ENCODE results near the gene SERBP1.
A peak's percentile ranks its signal among the peaks of the same experiment; 100 is the strongest.
"Not testable (repeated sequence)": the region's sequence is repeated elsewhere in the genome, so short reads cannot be mapped to it uniquely, and the experiment has no call there.

The SERBP1 gene

GRCh38 chr1:67439277-67440029 is 9.3 kb upstream of the SERBP1 start:
- no peak for DNase-seq

GRCh38 chr1:67437961-67438360 is 7.8 kb upstream of the SERBP1 start:
- no peak for DNase-seq

GRCh38 chr1:67436511-67437055 is 6.4 kb upstream of the SERBP1 start:
- no peak for DNase-seq

DNA sequence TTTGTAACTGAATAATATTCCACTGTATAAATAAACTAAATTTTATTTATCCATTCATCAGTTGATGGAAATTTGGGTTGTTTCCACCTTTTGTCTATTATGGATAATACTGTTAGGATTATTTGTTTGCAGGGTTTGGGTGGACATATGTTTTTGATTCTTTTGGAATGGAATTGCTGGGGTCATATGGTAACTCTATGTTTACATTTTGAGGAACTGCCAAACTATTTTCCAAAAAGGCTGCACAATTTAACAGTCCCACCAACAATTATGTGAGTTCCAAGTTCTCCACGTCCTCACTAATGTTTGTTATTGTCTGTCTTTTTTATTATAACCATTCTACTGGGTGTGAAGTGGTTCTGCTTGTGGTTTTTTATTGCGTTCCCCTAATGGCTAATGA is 4.3 kb upstream of the SERBP1 start:
- DNase-seq: no peak

GRCh38 chr1:67433837-67434236 is 3.6 kb upstream of the SERBP1 start:
- DNase-seq: peak in 1 of 2 donors; percentile 76

GRCh38 chr1:67432745-67433144 is 2.5 kb upstream of the SERBP1 start:
- DNase-seq: no peak

DNA sequence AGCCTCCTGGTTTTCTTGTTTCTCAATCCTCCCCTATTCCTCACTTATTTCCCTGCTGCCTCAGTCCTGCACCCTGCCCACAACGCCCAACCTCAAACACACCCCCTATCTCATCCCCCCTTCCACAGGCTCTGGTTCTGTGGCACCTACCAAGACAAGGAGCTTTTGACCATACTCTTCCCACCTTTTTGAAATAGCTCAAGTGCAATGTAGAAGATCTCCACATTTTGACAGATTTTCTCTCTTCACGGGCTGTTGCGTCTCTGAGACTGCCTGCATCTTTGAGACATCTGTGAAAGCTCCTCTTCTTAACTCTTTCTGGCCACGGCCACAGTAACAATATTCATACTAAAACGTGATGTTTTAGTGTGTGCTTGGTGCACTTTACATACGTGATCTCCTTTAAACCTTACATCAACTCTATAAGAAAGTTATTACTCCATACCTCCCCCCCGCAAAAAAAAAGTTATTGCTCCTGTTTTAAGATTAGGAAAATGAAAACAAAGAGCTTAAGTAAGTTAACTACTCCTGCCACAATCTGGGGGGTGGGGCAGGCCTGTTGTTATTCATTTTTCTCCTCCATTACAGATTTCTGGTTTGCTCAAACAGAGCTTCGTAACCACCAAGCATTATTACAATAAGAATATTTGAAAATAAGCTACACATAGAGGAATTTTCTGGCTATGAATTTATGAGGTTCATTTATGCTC is 1.8 kb upstream of the SERBP1 start:
- no peak for DNase-seq

GRCh38 chr1:67431156-67431765 is 1.1 kb upstream of the SERBP1 start:
- no peak for DNase-seq

- DNase-seq: peak in 1 of 2 donors; percentile 13
Measured at GRCh38 chr1:67429528-67430357, 459 bp downstream of the SERBP1 start.

GRCh38 chr1:67429011-67429527 is 1.1 kb downstream of the SERBP1 start:
- DNase-seq: no peak

- DNase-seq: no peak
Measured at GRCh38 chr1:67427947-67428346, 2.3 kb downstream of the SERBP1 start.

DNA sequence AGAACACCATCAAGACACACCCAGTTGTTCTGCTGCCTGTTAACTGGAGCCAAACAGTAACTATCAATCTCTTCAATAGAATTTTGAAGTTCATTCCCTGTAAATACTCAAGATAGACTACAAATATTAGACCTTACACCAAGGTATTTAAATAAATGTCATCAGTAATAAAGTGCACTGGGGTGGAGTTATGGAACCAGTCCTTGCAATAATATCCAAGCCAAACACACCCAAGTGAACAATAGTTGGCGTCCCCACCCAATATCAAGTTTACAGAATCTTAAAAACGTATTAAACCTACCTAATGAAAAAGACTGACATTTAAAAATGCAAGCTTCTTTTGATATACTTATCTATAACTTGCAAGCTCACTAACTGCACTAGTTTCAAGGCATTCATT is 2.7 kb downstream of the SERBP1 start:
- DNase-seq: no peak

DNA sequence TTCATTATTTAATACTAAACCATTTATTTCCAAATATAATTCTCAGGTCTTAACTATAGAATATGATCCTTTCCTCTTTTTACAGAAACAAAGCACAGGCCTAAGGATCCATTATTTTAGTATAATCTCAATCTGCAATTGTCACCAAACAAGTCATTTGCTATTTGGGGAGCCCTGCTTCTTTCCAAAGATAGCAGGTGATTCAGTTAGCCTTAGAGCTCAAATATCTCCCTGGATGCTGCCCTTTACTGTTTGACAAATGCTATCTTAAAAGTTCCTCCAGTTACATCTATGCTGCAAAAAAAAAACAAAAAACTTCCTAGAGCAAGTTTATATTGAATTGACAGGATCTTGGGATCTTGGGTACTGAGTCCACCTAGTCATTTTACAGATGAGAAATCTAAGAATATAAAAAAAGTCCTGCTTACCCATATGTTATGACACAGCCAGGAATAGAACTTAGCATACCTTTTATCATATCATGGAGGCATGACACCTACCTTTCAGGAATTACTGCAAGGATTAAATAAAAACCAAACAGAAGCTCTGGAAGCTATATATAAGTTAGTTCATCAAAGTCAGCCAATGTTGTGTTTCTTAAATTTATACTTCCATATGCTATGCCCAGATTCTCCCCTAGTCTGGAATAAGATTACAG is 9.2 kb downstream of the SERBP1 start:
- DNase-seq: no peak

DNA sequence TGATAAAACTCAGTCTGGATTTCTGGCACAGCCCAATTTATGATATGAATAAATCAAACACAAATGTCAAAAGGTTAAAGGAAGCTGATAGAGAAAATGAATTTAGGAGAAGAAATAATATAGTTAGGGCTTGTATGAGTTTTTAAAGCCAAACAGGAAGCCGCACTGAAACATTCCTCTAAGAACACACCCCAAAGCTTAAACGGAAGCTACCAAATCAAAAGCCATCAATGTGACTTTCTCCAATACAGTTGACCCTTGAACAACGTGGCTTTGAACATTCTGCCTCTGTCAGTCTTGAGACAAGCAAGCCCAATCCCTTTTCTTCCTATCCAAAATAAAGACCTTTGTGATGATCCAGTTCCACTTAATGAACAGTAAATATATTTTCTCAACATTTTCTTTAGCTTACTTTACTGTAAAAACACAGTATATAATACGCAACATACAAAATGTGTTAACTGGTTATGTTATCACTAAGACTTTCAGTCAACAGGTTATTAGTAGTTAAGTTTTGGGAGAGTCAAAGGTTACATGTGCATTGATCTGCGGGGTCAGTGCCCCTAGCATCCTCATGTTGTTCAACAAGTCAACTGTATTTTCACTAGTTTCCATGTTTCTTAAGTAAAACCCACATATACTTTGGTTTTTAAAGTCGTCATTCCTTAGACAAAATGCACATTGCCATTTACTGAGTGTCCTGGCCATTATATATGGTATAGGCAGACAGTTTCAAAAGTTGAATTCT is 11.2 kb downstream of the SERBP1 start:
- no peak for DNase-seq

GRCh38 chr1:67417733-67418132 is 12.5 kb downstream of the SERBP1 start:
- not testable (repeated sequence) for DNase-seq

DNA sequence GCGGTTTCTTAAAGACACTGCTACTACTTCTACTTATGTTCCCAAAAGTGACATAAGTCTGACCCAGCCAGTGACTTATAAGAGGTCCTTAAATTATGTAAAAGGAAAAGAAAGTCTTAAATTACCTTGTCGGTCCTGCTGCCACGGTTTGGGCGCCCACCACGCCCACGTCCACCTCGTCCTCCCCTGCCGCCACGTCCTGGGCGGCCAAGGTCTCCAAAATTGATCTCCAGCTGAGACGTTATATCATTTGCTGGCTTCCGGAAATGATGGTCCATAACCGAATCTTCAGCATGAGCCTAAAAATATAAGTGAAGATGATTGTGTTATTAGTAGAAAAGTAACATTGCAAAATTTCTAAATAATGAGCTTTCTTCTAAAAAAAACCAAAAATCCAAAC is 15.2 kb downstream of the SERBP1 start:
- no peak for DNase-seq

GRCh38 chr1:67414574-67414973 is 15.6 kb downstream of the SERBP1 start:
- no peak for DNase-seq

DNA sequence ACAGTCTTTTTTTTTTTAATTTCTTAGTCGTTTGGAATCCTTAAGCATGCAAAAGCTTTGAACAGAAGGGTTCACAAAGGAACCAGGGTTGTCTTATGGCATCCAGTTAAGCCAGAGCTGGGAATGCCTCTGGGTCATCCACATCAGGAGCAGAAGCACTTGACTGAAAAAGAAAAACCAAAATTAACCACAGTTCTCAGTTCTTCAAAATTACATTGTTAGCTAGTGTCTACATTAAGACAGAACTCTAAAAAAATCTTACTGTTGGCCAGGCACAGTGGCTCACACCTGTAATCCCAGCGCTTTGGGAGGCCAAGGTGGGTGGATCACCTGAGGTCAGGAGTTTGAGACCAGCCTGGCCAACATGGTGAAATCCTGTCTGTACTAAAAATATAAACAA is 17.1 kb downstream of the SERBP1 start:
- not testable (repeated sequence) for DNase-seq

DNA sequence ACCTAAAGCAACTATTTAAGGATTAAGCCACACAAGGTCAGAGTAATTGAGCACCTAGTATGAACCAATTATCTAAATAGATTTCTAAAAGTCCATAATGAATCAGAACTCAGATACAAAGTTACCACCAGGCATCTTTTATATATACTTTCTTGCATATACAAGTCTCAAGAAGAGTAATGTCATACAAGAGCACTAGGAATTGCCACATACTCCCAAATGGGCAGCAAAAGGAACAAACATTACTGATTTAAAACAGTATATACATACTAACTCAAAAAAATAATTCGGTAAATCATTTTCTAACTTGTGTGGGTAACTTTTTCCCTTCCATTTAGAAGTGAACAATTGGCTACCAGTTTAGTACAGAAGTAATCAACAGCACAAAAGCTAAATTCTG is 22.1 kb downstream of the SERBP1 start:
- no peak for DNase-seq

- DNase-seq: no peak
Measured at GRCh38 chr1:67407498-67407897, 22.7 kb downstream of the SERBP1 start.

Data from bone marrow (tissue), 2 donors.